Measurements from ENCODE around the gene BTN2A1. TPM values are rescaled to one million over a fixed set of nuclear protein-coding genes. Genes with fewer than 3 reads are reported as not detected.
A peak's percentile ranks its signal among the peaks of the same experiment; 100 is the strongest.
"Not testable (repeated sequence)": the region's sequence is repeated elsewhere in the genome, so short reads cannot be mapped to it uniquely, and the experiment has no call there.

The BTN2A1 gene
- polyA plus RNA-seq, 1 donor = 26.9 TPM

GRCh38 chr6:26418077-26418476 is 39.7 kb upstream of the BTN2A1 start:
- peaks cover 10% of the 10 kb centered on the region for H3K36me3 ChIP-seq (ENCODE audit: control insufficient read depth, insufficient read depth, low read length)
- peaks cover 15% of the 10 kb centered on the region for H3K4me1 ChIP-seq (ENCODE audit: control insufficient read depth, insufficient read depth, low read length)
- not testable (repeated sequence) for H3K9me3 ChIP-seq (ENCODE audit: control insufficient read depth, low read depth, low read length); H3K4me3 ChIP-seq (ENCODE audit: low read length); H3K27ac ChIP-seq (ENCODE audit: low read length); H3K27me3 ChIP-seq (ENCODE audit: control insufficient read depth, insufficient read depth, low read length); DNase-seq
- WGBS (ENCODE audit: insufficient coverage, low lambda C conversion rate) = no CpG with 5 or more reads among the region's 2 CpGs

DNA sequence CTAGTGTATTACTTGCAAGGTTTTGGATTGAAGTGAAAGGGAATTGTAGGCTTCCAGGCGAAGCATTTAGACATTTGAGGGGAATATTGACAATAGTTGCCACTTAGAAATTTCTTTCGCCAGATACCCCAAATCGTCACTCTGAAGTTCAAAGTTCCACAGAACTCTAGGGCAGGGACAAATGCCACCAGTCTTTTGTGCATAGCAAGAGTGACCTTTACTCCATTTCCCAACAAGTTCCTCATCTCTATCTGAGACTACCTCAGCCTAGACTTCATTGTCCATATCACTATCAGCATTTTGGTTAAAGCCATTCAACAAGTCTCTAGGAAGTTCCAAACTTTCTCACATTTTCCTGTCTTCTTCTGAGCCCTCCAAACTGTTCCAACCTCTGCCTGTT is 39.0 kb upstream of the BTN2A1 start:
- peak overlapping the region; percentile 4 for H3K27ac ChIP-seq (ENCODE audit: low read length)
- not testable (repeated sequence) for H3K4me3 ChIP-seq (ENCODE audit: low read length); H3K9me3 ChIP-seq (ENCODE audit: control insufficient read depth, low read depth, low read length); H3K36me3 ChIP-seq (ENCODE audit: control insufficient read depth, insufficient read depth, low read length); H3K27me3 ChIP-seq (ENCODE audit: control insufficient read depth, insufficient read depth, low read length)
- H3K4me1 ChIP-seq (ENCODE audit: control insufficient read depth, insufficient read depth, low read length) = peaks cover 15% of the 10 kb centered on the region
- peak in 1 of 2 donors; percentile 35 for DNase-seq
- WGBS (ENCODE audit: insufficient coverage, low lambda C conversion rate) = no CpG with 5 or more reads among the region's 3 CpGs

DNA sequence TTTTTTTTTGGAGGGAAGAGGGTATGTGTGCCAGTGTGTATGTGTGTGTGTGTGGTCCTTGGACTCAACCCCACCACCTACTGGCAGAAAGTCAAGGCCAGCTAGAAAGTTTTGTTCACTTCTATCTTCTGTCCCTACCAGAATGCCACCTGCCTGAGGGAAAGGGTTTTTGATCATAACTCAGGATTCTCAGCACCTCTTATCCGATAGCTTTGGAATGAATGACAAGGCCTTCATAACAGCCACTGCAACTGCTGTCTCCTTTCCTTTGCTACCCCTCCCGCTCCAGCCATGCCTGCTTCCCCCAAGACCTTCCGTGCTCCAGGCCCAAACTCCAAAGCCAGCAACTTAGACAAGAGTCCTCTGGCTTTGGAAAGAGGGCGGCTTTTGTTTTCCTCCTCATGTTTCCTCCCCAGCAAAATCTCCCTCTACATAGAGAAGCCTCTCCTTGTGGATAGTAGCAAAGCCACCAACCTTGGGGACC is 37.0 kb upstream of the BTN2A1 start:
- H3K4me3 ChIP-seq (ENCODE audit: low read length) = peak overlapping the region; percentile 95
- no CpG with 5 or more reads among the region's 4 CpGs for WGBS (ENCODE audit: insufficient coverage, low lambda C conversion rate)
- no peaks in the 10 kb centered on the region for H3K36me3 ChIP-seq (ENCODE audit: control insufficient read depth, insufficient read depth, low read length)

GRCh38 chr6:26421259-26422144 is 36.3 kb upstream of the BTN2A1 start:
- peaks cover 6% of the 10 kb centered on the region for H3K9me3 ChIP-seq (ENCODE audit: control insufficient read depth, low read depth, low read length)
- H3K27me3 ChIP-seq (ENCODE audit: control insufficient read depth, insufficient read depth, low read length) = no peaks in the 10 kb centered on the region
- WGBS (ENCODE audit: insufficient coverage, low lambda C conversion rate) = 0% methylated on average over 1 of the region's 31 CpGs

More for the DNA sequence above, 37.0 kb upstream of the BTN2A1 start:
- H3K27ac ChIP-seq (ENCODE audit: low read length) = peak overlapping the region; percentile 94
- peaks cover 15% of the 10 kb centered on the region for H3K4me1 ChIP-seq (ENCODE audit: control insufficient read depth, insufficient read depth, low read length)
- peak in 1 of 2 donors; percentile 41 for DNase-seq
- no peaks in the 10 kb centered on the region for H3K27me3 ChIP-seq (ENCODE audit: control insufficient read depth, insufficient read depth, low read length)
- peaks cover 9% of the 10 kb centered on the region for H3K9me3 ChIP-seq (ENCODE audit: control insufficient read depth, low read depth, low read length)

GRCh38 chr6:26422329-26422728 is 35.4 kb upstream of the BTN2A1 start:
- peaks cover 6% of the 10 kb centered on the region for H3K9me3 ChIP-seq (ENCODE audit: control insufficient read depth, low read depth, low read length)
- no CpG with 5 or more reads among the region's 3 CpGs for WGBS (ENCODE audit: insufficient coverage, low lambda C conversion rate)
- no peak overlapping the region for H3K27ac ChIP-seq (ENCODE audit: low read length)
- H3K36me3 ChIP-seq (ENCODE audit: control insufficient read depth, insufficient read depth, low read length) = peaks cover 11% of the 10 kb centered on the region
- H3K4me1 ChIP-seq (ENCODE audit: control insufficient read depth, insufficient read depth, low read length) = peaks cover 15% of the 10 kb centered on the region
- H3K4me3 ChIP-seq (ENCODE audit: low read length) = peak overlapping the region; percentile 95
- H3K27me3 ChIP-seq (ENCODE audit: control insufficient read depth, insufficient read depth, low read length) = no peaks in the 10 kb centered on the region
- DNase-seq = no peak

More at GRCh38 chr6:26421259-26422144, 36.3 kb upstream of the BTN2A1 start:
- H3K36me3 ChIP-seq (ENCODE audit: control insufficient read depth, insufficient read depth, low read length) = peaks cover 6% of the 10 kb centered on the region
- H3K4me3 ChIP-seq (ENCODE audit: low read length) = peak overlapping the region; percentile 95
- H3K27ac ChIP-seq (ENCODE audit: low read length) = peak overlapping the region; percentile 94
- peaks cover 15% of the 10 kb centered on the region for H3K4me1 ChIP-seq (ENCODE audit: control insufficient read depth, insufficient read depth, low read length)
- peak; percentile 86 to 87 for DNase-seq

GRCh38 chr6:26426691-26427450 is 30.9 kb upstream of the BTN2A1 start:
- H3K4me1 ChIP-seq (ENCODE audit: control insufficient read depth, insufficient read depth, low read length) = peaks cover 9% of the 10 kb centered on the region
- H3K27me3 ChIP-seq (ENCODE audit: control insufficient read depth, insufficient read depth, low read length) = no peaks in the 10 kb centered on the region
- H3K4me3 ChIP-seq (ENCODE audit: low read length) = no peak overlapping the region
- no peak overlapping the region for H3K27ac ChIP-seq (ENCODE audit: low read length)
- no peak for DNase-seq
- H3K9me3 ChIP-seq (ENCODE audit: control insufficient read depth, low read depth, low read length) = no peaks in the 10 kb centered on the region
- WGBS (ENCODE audit: insufficient coverage, low lambda C conversion rate) = 100% methylated on average over 1 of the region's 5 CpGs
- peaks cover 31% of the 10 kb centered on the region for H3K36me3 ChIP-seq (ENCODE audit: control insufficient read depth, insufficient read depth, low read length)

GRCh38 chr6:26427451-26427809 is 30.3 kb upstream of the BTN2A1 start:
- Histone ChIP-seq H3K27ac (ENCODE audit: low read length) (no peak overlapping the region), H3K4me3 (ENCODE audit: low read length) (no peak overlapping the region), H3K36me3 (ENCODE audit: control insufficient read depth, insufficient read depth, low read length) (peaks cover 31% of the 10 kb centered on the region), H3K9me3 (ENCODE audit: control insufficient read depth, low read depth, low read length) (no peaks in the 10 kb centered on the region), H3K27me3 (ENCODE audit: control insufficient read depth, insufficient read depth, low read length) (no peaks in the 10 kb centered on the region), H3K4me1 (ENCODE audit: control insufficient read depth, insufficient read depth, low read length) (peaks cover 9% of the 10 kb centered on the region)
- DNase-seq = no peak
- WGBS (ENCODE audit: insufficient coverage, low lambda C conversion rate) = no CpG with 5 or more reads among the region's 3 CpGs

- Histone ChIP-seq H3K4me3 (ENCODE audit: low read length) (no peak overlapping the region), H3K9me3 (ENCODE audit: control insufficient read depth, low read depth, low read length) (no peaks in the 10 kb centered on the region), H3K27me3 (ENCODE audit: control insufficient read depth, insufficient read depth, low read length) (no peaks in the 10 kb centered on the region), H3K36me3 (ENCODE audit: control insufficient read depth, insufficient read depth, low read length) (peaks cover 31% of the 10 kb centered on the region), H3K27ac (ENCODE audit: low read length) (no peak overlapping the region), H3K4me1 (ENCODE audit: control insufficient read depth, insufficient read depth, low read length) (peaks cover 4% of the 10 kb centered on the region)
- 100% methylated on average over 1 of the region's 2 CpGs for WGBS (ENCODE audit: insufficient coverage, low lambda C conversion rate)
- DNase-seq = no peak
Measured at GRCh38 chr6:26428206-26428605, 29.5 kb upstream of the BTN2A1 start.

DNA sequence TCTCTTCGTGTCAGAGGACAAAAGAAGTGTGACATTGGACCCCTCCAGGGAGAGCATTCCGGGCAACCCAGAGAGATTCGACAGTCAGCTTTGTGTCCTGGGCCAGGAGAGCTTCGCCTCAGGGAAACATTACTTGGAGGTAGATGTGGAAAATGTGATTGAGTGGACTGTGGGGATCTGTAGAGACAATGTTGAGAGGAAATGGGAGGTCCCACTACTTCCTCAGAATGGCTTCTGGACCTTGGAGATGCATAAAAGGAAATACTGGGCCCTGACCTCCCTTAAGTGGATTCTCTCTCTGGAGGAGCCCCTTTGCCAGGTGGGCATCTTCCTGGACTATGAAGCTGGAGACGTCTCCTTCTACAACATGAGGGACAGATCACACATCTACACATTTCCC is 27.0 kb upstream of the BTN2A1 start:
- Histone ChIP-seq H3K27me3 (ENCODE audit: control insufficient read depth, insufficient read depth, low read length) (no peaks in the 10 kb centered on the region), H3K4me1 (ENCODE audit: control insufficient read depth, insufficient read depth, low read length) (peaks cover 4% of the 10 kb centered on the region), H3K36me3 (ENCODE audit: control insufficient read depth, insufficient read depth, low read length) (peaks cover 31% of the 10 kb centered on the region), H3K27ac (ENCODE audit: low read length) (no peak overlapping the region), H3K4me3 (ENCODE audit: low read length) (no peak overlapping the region), H3K9me3 (ENCODE audit: control insufficient read depth, low read depth, low read length) (no peaks in the 10 kb centered on the region)
- no peak for DNase-seq
- WGBS (ENCODE audit: insufficient coverage, low lambda C conversion rate) = no CpG with 5 or more reads among the region's 5 CpGs

All from large intestine (tissue), 3 donors.